ENCODE data around the gene SERINC2. TPM values are rescaled to one million over a fixed set of nuclear protein-coding genes. Genes with fewer than 3 reads are reported as not detected.

Gene SERINC2
- total RNA-seq, 1 donor from 2014 or later = 23.2 TPM

DNA sequence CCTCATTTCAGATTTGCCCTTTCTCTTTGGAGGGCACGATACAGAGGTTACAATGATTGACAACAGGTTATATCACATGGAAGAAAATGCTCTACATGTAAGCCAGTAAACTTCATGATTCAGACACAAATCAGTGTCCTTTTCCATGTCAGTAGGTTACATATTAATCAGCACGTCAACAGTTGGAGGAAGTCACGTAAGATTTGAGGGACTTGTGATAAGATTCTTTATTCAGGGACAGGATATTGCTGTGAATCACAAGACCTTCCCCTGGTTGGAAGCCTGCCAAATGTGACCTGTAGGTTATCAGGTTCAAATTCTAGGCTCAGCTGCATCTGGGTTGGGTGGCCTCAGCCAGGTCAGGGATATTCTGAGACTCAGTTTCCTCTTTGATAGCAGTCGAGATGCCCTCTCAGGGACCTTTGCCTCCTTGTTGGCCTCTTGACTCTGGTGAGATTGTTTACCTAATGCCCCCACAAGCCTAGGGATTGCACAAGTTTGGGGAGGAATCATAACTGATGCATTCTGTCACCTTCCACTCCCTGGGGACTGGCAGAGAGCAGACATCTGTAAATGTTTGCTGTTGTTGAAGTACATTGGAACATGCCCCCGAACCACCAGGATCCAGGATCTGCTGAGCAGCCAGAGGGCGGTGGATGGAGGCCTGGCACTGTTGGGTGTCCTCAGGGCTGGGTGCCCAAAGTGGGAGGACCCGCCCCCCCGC is 31.9 kb downstream of the SERINC2 start:
- DNase-seq (ENCODE audit: low read depth) = peak; percentile 55
- no peaks in the 10 kb centered on the region for H3K27me3 ChIP-seq (ENCODE audit: control insufficient read depth, insufficient read depth, low read length)
- no peak overlapping the region for H3K4me3 ChIP-seq (ENCODE audit: low read depth, low read length)
- TF ChIP-seq, protein P1, sequence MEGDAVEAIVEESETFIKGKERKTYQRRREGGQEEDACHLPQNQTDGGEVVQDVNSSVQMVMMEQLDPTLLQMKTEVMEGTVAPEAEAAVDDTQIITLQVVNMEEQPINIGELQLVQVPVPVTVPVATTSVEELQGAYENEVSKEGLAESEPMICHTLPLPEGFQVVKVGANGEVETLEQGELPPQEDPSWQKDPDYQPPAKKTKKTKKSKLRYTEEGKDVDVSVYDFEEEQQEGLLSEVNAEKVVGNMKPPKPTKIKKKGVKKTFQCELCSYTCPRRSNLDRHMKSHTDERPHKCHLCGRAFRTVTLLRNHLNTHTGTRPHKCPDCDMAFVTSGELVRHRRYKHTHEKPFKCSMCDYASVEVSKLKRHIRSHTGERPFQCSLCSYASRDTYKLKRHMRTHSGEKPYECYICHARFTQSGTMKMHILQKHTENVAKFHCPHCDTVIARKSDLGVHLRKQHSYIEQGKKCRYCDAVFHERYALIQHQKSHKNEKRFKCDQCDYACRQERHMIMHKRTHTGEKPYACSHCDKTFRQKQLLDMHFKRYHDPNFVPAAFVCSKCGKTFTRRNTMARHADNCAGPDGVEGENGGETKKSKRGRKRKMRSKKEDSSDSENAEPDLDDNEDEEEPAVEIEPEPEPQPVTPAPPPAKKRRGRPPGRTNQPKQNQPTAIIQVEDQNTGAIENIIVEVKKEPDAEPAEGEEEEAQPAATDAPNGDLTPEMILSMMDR (IDR thresholded peaks at IDR 0.05; ENCODE audit: insufficient read depth, low read length, severe bottlenecking) = no peak
- no peak for FAIRE-seq
- H3K36me3 ChIP-seq (ENCODE audit: control insufficient read depth, insufficient read depth, low read length) = no peaks in the 10 kb centered on the region

DNA sequence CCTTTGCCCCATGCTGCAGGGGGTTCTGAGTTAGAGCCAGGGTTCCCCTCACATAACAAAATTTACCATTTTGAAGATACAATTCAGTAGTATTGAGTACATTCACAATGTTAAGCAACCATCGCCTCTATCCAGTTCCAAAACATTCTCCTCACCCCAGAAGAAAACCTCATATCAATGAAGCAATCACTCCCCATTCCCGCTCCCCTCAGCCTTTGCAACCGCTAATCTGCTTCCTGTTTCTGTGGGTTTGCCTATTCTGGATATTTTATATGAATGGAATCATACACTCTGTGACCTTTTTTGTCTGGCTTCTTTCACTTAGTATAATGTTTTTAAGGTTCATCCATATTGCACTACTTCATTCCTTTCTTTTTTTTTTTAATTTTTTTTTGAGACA is 32.9 kb downstream of the SERINC2 start:
- TF ChIP-seq, protein P1 (IDR thresholded peaks at IDR 0.05; ENCODE audit: insufficient read depth, low read length, severe bottlenecking) = no peak
- DNase-seq (ENCODE audit: low read depth) = no peak
- H3K27me3 ChIP-seq (ENCODE audit: control insufficient read depth, insufficient read depth, low read length) = no peaks in the 10 kb centered on the region
- H3K4me3 ChIP-seq (ENCODE audit: low read depth, low read length) = no peak overlapping the region
- FAIRE-seq = no peak
- no peaks in the 10 kb centered on the region for H3K36me3 ChIP-seq (ENCODE audit: control insufficient read depth, insufficient read depth, low read length)

GRCh38 chr1:31447210-31447609 is 34.2 kb downstream of the SERINC2 start:
- Histone ChIP-seq H3K36me3 (ENCODE audit: control insufficient read depth, insufficient read depth, low read length) (no peaks in the 10 kb centered on the region), H3K27me3 (ENCODE audit: control insufficient read depth, insufficient read depth, low read length) (no peaks in the 10 kb centered on the region), H3K4me3 (ENCODE audit: low read depth, low read length) (no peak overlapping the region)
- TF ChIP-seq, protein P1 (IDR thresholded peaks at IDR 0.05; ENCODE audit: insufficient read depth, low read length, severe bottlenecking) = no peak
- no peak for FAIRE-seq
- no peak for DNase-seq (ENCODE audit: low read depth)

DNA sequence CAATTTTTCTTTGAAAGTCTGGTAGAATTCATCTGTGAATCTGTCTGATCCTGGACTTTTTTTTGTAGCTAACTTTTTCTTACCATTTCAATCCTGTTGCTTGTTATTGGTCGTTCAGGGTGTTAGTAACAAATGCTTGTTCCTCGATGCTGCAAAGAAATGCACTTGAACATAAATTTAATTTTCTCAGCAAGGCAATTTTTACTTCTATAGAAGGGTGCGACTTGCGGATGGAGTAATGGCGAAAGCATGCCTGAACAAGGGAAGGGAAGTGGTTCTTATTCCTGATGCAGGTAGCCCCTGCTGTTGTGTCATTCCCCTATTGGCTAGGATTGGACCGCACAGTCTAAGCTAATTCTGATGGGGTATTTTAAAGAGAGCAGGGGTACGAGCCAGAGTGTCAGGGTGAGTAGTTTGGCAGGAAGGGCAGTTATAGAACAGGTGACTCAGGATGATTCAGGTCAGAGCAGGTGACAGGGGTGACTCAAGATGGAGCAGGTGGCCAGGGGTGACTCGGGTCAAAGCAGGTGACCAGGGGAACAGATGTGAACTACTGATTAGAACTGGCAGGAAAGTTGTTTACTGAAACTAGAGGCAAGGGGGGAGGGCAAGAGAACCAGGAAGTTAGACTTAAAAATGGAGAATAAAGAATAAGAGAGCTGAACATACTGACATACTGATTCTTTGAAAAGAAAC is 40.5 kb downstream of the SERINC2 start:
- FAIRE-seq = no peak
- TF ChIP-seq, protein P1 (IDR thresholded peaks at IDR 0.05; ENCODE audit: insufficient read depth, low read length, severe bottlenecking) = no peak
- Histone ChIP-seq H3K4me3 (ENCODE audit: low read depth, low read length) (no peak overlapping the region), H3K27me3 (ENCODE audit: control insufficient read depth, insufficient read depth, low read length) (no peaks in the 10 kb centered on the region), H3K36me3 (ENCODE audit: control insufficient read depth, insufficient read depth, low read length) (no peaks in the 10 kb centered on the region)
- no peak for DNase-seq (ENCODE audit: low read depth)

DNA sequence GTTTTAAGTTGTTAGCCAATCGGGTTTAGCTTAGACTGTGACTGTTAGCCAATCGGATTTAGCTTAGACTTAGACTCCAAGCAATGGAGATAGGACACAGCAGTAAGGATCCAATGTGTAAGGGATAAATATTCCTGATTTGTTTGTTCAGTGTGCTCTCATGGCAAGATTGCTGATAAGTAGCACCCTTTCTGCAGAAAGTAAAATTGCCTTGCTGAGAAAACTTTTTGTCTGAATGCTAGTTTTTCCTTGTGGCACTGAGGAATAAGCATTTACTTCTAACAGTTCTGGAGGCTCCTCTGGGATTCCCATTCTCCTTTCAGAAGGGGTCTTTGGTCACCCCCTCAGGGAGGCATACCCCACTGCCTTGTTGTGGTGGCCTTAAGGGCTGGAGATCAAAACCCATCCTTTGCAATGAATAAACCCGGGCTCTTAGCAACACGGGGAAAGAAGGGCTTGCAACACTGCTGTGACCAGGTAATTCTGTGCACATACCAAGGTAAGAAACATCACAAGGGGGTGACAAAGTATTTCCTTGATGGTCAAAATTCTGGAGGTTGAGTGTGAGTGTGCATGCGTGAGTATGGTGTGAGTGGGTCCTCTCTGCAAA is 45.4 kb downstream of the SERINC2 start:
- Histone ChIP-seq H3K36me3 (ENCODE audit: control insufficient read depth, insufficient read depth, low read length) (no peaks in the 10 kb centered on the region), H3K27me3 (ENCODE audit: control insufficient read depth, insufficient read depth, low read length) (no peaks in the 10 kb centered on the region), H3K4me3 (ENCODE audit: low read depth, low read length) (no peak overlapping the region)
- FAIRE-seq (no peak), DNase-seq (ENCODE audit: low read depth) (no peak)
- TF ChIP-seq, protein P1 (IDR thresholded peaks at IDR 0.05; ENCODE audit: insufficient read depth, low read length, severe bottlenecking) = no peak

Measured in bronchial epithelial cell (primary cell).